Left ventricle myocardium inferior (tissue), 1 donor: ENCODE measurements around the gene LMF2. TPM values are rescaled to one million over a fixed set of nuclear protein-coding genes. Genes with fewer than 3 reads are reported as not detected.

Source experiments
- DNase-seq: peaks from one replicate; pipeline ENCODE4 v3.0.0-alpha.2; 2020
- H3K27ac ChIP-seq: fragments of 200-600 bp; replicated peaks from 2 replicates; pipeline ENCODE4 v1.8.0; 2021
- H3K27me3 ChIP-seq: fragments of 200-600 bp; 2 replicates; pipeline ENCODE4 v1.8.0; 2021; ENCODE audit warnings: low read depth
- H3K36me3 ChIP-seq: fragments of 200-600 bp; 2 replicates; pipeline ENCODE4 v1.8.0; 2021
- H3K4me1 ChIP-seq: fragments of 200-600 bp; 2 replicates; pipeline ENCODE4 v1.8.0; 2021
- H3K4me3 ChIP-seq: fragments of 200-600 bp; 2 replicates; pipeline ENCODE4 v1.8.0; 2021; ENCODE audit warnings: mild to moderate bottlenecking, moderate library complexity
- H3K9me3 ChIP-seq: fragments of 200-600 bp; replicated peaks from 2 replicates; pipeline ENCODE4 v1.8.0; 2021
- CTCF ChIP-seq: fragments of 200-600 bp; IDR thresholded peaks from 2 replicates; pipeline ENCODE4 v1.8.0; 2021; ENCODE audit warnings: antibody characterized with exemption, mild to moderate bottlenecking, borderline replicate concordance
- intact Hi-C: fragments of 100-400 bp; cut with micrococcal nuclease; formaldehyde crosslinking; loops from one replicate; pipeline ENCODE4 v1.11.0; 2022
- total RNA-seq: library from RNA; stranded (reverse); fragmentation: NEBNext Ultra II Directional; extraction: Animal tissue kit (Norgen Biotek cat#: 25700); gene quantifications from one replicate; pipeline ENCODE4 v1.2.1, GENCODE V29; 2021
- donor health status: DM: no; HTN: yes; CAD: no; lungs with severe emphysema.

LMF2 gene
- total RNA-seq, 1 donor from 2014 or later = 23.4 TPM

GRCh38 chr22:50471962-50472361, 35.5 kb downstream of the LMF2 start:
- Histone ChIP-seq H3K27ac (no peak overlapping the region), H3K9me3 (no peaks in the 10 kb centered on the region), H3K4me3 (no peak overlapping the region), H3K4me1 (peaks cover 73% of the 10 kb centered on the region), H3K27me3 (no peaks in the 10 kb centered on the region), H3K36me3 (peaks cover 11% of the 10 kb centered on the region)
- no peak for TF ChIP-seq CTCF
- intact Hi-C loops = no loop called here
- DNase-seq = no peak

- no peaks in the 10 kb centered on the region for H3K9me3 ChIP-seq
- TF ChIP-seq CTCF = no peak
- peaks cover 73% of the 10 kb centered on the region for H3K4me1 ChIP-seq
- H3K27ac ChIP-seq = no peak overlapping the region
- no peak overlapping the region for H3K4me3 ChIP-seq
- peaks cover 18% of the 10 kb centered on the region for H3K36me3 ChIP-seq
- DNase-seq = no peak
- intact Hi-C loops = no loop called here
- no peaks in the 10 kb centered on the region for H3K27me3 ChIP-seq
Observed at GRCh38 chr22:50471197-50471847, 36.2 kb downstream of the LMF2 start.

- TF ChIP-seq CTCF = no peak
- peaks cover 26% of the 10 kb centered on the region for H3K36me3 ChIP-seq
- H3K27me3 ChIP-seq = no peaks in the 10 kb centered on the region
- no peak overlapping the region for H3K4me3 ChIP-seq
- DNase-seq = no peak
- no peak overlapping the region for H3K27ac ChIP-seq
- no peaks in the 10 kb centered on the region for H3K9me3 ChIP-seq
- peaks cover 71% of the 10 kb centered on the region for H3K4me1 ChIP-seq
- intact Hi-C loops = no loop called here
Observed at GRCh38 chr22:50470491-50470890, 37.0 kb downstream of the LMF2 start.

GRCh38 chr22:50469377-50470305, 37.9 kb downstream of the LMF2 start:
- Histone ChIP-seq H3K9me3 (no peaks in the 10 kb centered on the region), H3K27ac (no peak overlapping the region), H3K36me3 (peaks cover 35% of the 10 kb centered on the region), H3K4me1 (peaks cover 66% of the 10 kb centered on the region), H3K27me3 (no peaks in the 10 kb centered on the region), H3K4me3 (no peak overlapping the region)
- peak; percentile 41 for DNase-seq
- intact Hi-C loops = no loop called here
- TF ChIP-seq CTCF = no peak

- TF ChIP-seq CTCF = no peak
- Histone ChIP-seq H3K4me3 (no peak overlapping the region), H3K27me3 (no peaks in the 10 kb centered on the region), H3K4me1 (peaks cover 56% of the 10 kb centered on the region), H3K9me3 (no peaks in the 10 kb centered on the region), H3K36me3 (peaks cover 45% of the 10 kb centered on the region), H3K27ac (no peak overlapping the region)
- intact Hi-C loops = no loop called here
- DNase-seq = no peak
Observed at GRCh38 chr22:50468626-50469025, 38.9 kb downstream of the LMF2 start.
